Motor neuron (in vitro differentiated cells): ENCODE results near the gene DEUP1. TPM values are rescaled to one million over a fixed set of nuclear protein-coding genes. Genes with fewer than 3 reads are reported as not detected.

Experiments used
- ATAC-seq, 8 experiments: fragments of 200-7000 bp; cut with Tn5 transposase; replicated peaks in 6 of 8; 2 replicates each; pipeline ENCODE4 v1.8.0; 2021; ENCODE audit warnings: mild to moderate bottlenecking in 8 of 8, moderate library complexity in 8 of 8
- H3K27ac ChIP-seq, 2 donors: fragments of 250-450 bp; sonication (Bioruptor Pico); 2 replicates each; pipeline ENCODE4 v1.9.0; 2021; ENCODE audit warnings: antibody characterized with exemption in 2 of 2, mild to moderate bottlenecking in 2 of 2, moderate library complexity in 1 of 2
- H3K4me1 ChIP-seq, 2 donors: fragments of 250-450 bp; sonication (Bioruptor Pico); replicated peaks in 1 of 2; 2 replicates each; pipeline ENCODE4 v1.6.1; 2021; ENCODE audit warnings: antibody characterized with exemption in 2 of 2, mild to moderate bottlenecking in 2 of 2, moderate library complexity in 1 of 2
- H3K4me3 ChIP-seq, 5 donors: fragments of 250-450 bp; sonication (Bioruptor Pico); 2 replicates each; pipeline ENCODE4 v1.9.0; 2021; ENCODE audit warnings: antibody characterized with exemption in 5 of 5, mild to moderate bottlenecking in 5 of 5, moderate library complexity in 4 of 5
- WGBS, 10 experiments: fragments of 450-650 bp; shearing (Covaris generic); methylation state at CpG; one replicate each; pipeline ENCODE4 v1.0.0; 2022; 5-methylcytosine and 5-hydroxymethylcytosine counted together
- in situ Hi-C, 9 experiments: fragments of 400-800 bp; cut with MboI; loops; one replicate each; pipeline ENCODE4 v1.15.0; 2021; ENCODE audit warnings: low sequenced_read_pairs in 9 of 9, low pct_unique_long_range_greater_than_20kb in 2 of 9; ENCODE audit not compliant: unreplicated experiment in 9 of 9
- total RNA-seq, 8 experiments: library from RNA; unstranded; fragments of 300-600 nt; gene quantifications; 2 replicates each; pipeline versions ENCODE4 v1.2.3 to v1.2.4, GENCODE V29; 2022

The DEUP1 gene
- total RNA-seq, 8 experiments from 2014 or later, result 0.08 to 1.4 (median 0.31) TPM; not detected in 1

DNA sequence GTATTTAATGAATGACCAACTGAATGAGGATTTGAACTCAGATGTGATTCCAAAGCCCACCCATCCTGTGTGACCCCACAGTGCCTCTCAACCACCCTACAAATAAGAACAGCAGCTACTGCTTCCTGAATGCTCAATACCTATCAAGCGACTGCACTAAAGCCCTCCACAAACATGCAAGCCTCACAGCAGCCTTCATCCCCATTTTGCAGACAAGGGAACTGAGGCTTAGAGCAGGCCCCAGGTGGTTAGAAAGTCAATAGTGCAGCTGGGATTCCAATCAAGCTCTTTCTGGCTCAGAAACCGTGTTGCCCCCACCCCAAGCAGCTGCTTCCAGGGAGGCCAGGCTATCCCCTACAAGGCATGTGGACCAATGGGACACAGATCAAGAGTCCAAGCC lies 155.4 kb downstream of the DEUP1 start:
- no peak for ATAC-seq
- 75 to 100% (median 80%) methylated on average over 1 to 2 of the region's 2 CpGs; no CpG with 5 or more reads in 7 of the 10 experiments for WGBS, 10 experiments
- no peak overlapping the region for H3K4me3 ChIP-seq
- no peak overlapping the region for H3K27ac ChIP-seq
- peaks cover 20 to 25% of the 10 kb centered on the region in 2 donors for H3K4me1 ChIP-seq
- in situ Hi-C loops, result no loop called here

- Histone ChIP-seq H3K4me3 (no peak overlapping the region), H3K4me1 (peaks cover 20 to 25% of the 10 kb centered on the region in 2 donors), H3K27ac (peak overlapping the region in 1 of 2 donors; percentile 12)
- WGBS, 10 experiments, result 20 to 64% (median 24%) methylated on average over 1 to 7 of the region's 7 CpGs; no CpG with 5 or more reads in 4 of the 10 experiments
- in situ Hi-C loops, result no loop called here
- ATAC-seq, result peak in 5 of 8 experiments; percentile 55 to 90 (median 56)
These were observed 156.5 kb downstream of the DEUP1 start for GRCh38 chr11:93487032-93487483.

Other genes with a start within 250 kb of the DEUP1 start
- gene SLC36A4, start 132.8 kb upstream of the DEUP1 start, total RNA-seq, result 10 to 100 TPM in 7 of 8 experiments, 1 to 10 TPM in 1; 6.9 to 22.1 (median 18.1) TPM
- gene SMCO4, start 212.6 kb downstream of the DEUP1 start, total RNA-seq, result 10 to 100 TPM in 2 of 8 experiments, 1 to 10 TPM in 6; 1.1 to 19.2 (median 5.8) TPM